Endothelial cell of umbilical vein (primary cell): ENCODE results near the gene SCAPER.

Experiments used
- EZH2 ChIP-seq: IDR thresholded peaks from 2 replicates; pipeline ENCODE4 v1.6.1; 2012; ENCODE audit warnings: borderline replicate concordance, low read depth, mild to moderate bottlenecking, moderate library complexity, low read length, inconsistent platforms; ENCODE audit not compliant: severe bottlenecking
- JUN ChIP-seq: IDR thresholded peaks from 2 replicates; pipeline ENCODE4 v1.6.1; 2011; ENCODE audit warnings: borderline replicate concordance, low read depth; ENCODE audit not compliant: insufficient read length, insufficient read depth
- MAX ChIP-seq: IDR thresholded peaks from 2 replicates; pipeline ENCODE4 v1.6.1; 2011; ENCODE audit not compliant: insufficient read depth, insufficient read length
- POLR2A ChIP-seq: IDR thresholded peaks from 2 replicates; pipeline ENCODE4 v1.6.1; 2012; ENCODE audit warnings: low read depth, mild to moderate bottlenecking, control low read depth, low read length
- TF ChIP-seq, protein P1 (sequence below), 2 donors: IDR thresholded peaks; 1 replicate in 1 of 2; 2 replicates in 1 of 2; pipeline ENCODE4 v1.5.1; 2011; ENCODE audit warnings: low read length in 2 of 2, mild to moderate bottlenecking in 2 of 2, moderate library complexity in 2 of 2, control low read depth in 1 of 2, inconsistent platforms in 1 of 2, low read depth in 1 of 2; ENCODE audit not compliant: insufficient read depth in 1 of 2; ENCODE audit errors: extremely low read depth in 1 of 2

DNA sequence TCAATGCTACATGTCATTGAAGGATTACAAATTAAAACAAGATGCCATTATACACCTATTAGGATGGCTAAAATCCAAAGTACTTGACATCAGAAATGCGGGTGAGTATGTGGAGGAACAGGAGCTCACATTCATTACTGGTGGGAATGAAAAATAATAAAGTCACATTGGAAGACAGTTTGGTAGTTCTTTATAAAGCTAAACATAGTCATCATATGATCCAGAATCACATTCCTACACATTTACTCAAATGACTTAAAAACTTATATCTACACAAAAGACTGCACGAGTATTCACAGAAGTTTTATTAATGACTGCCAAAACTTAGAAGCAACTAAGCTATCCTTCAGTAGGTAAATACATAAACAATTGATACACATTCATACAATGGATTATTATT lies 421.4 kb downstream of the SCAPER start:
- TF ChIP-seq, protein P1, sequence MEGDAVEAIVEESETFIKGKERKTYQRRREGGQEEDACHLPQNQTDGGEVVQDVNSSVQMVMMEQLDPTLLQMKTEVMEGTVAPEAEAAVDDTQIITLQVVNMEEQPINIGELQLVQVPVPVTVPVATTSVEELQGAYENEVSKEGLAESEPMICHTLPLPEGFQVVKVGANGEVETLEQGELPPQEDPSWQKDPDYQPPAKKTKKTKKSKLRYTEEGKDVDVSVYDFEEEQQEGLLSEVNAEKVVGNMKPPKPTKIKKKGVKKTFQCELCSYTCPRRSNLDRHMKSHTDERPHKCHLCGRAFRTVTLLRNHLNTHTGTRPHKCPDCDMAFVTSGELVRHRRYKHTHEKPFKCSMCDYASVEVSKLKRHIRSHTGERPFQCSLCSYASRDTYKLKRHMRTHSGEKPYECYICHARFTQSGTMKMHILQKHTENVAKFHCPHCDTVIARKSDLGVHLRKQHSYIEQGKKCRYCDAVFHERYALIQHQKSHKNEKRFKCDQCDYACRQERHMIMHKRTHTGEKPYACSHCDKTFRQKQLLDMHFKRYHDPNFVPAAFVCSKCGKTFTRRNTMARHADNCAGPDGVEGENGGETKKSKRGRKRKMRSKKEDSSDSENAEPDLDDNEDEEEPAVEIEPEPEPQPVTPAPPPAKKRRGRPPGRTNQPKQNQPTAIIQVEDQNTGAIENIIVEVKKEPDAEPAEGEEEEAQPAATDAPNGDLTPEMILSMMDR (IDR thresholded peaks at IDR 0.05; ENCODE audit: extremely low read depth in 1 of 2, insufficient read depth in 1 of 2, low read depth in 1 of 2, low read length in 2 of 2) = no peak
- TF ChIP-seq MAX = no peak
- no peak for TF ChIP-seq JUN
- no peak for TF ChIP-seq POLR2A
- no peak for TF ChIP-seq EZH2
